NCI-H345 treated with DMSO at 0.1 percent for 48 hours (cell line): ENCODE data around the gene ENTR1.

Experiments used
- DNase-seq: peaks from one replicate; lab custom pipeline; 2025; ENCODE audit not compliant: unreplicated experiment; lab: John Stamatoyannopoulos, UW

The ENTR1 gene

GRCh38 chr9:136378170-136379002 lies 32.0 kb downstream of the ENTR1 start:
- DNase-seq, result no peak

GRCh38 chr9:136377341-136378169 lies 32.9 kb downstream of the ENTR1 start:
- DNase-seq, result no peak

- no peak for DNase-seq
Observed at GRCh38 chr9:136376457-136376856, 34.0 kb downstream of the ENTR1 start.

GRCh38 chr9:136375096-136375495 lies 35.3 kb downstream of the ENTR1 start:
- DNase-seq, result no peak

- no peak for DNase-seq
Observed at GRCh38 chr9:136374183-136374575, 36.2 kb downstream of the ENTR1 start.

- no peak for DNase-seq
Observed at GRCh38 chr9:136373300-136374182, 36.9 kb downstream of the ENTR1 start, which contains the start of gene CARD9. TSS of gene CARD9 (minus strand) at chr9:136373669. CDS start at chr9:136372078, 1,591 bp downstream.

GRCh38 chr9:136372561-136373299 lies 37.7 kb downstream of the ENTR1 start:
- no peak for DNase-seq

GRCh38 chr9:136372006-136372405 lies 38.4 kb downstream of the ENTR1 start:
- DNase-seq, result no peak

- DNase-seq, result no peak
Observed at GRCh38 chr9:136371533-136371880, 38.9 kb downstream of the ENTR1 start.

- no peak for DNase-seq
Observed at GRCh38 chr9:136370687-136371532, 39.5 kb downstream of the ENTR1 start.

- no peak for DNase-seq
Observed at GRCh38 chr9:136370037-136370436, 40.4 kb downstream of the ENTR1 start.

GRCh38 chr9:136368190-136368589 lies 42.2 kb downstream of the ENTR1 start:
- no peak for DNase-seq

- DNase-seq, result no peak
Observed at GRCh38 chr9:136367296-136368145, 42.9 kb downstream of the ENTR1 start.

GRCh38 chr9:136366826-136367225 lies 43.6 kb downstream of the ENTR1 start:
- DNase-seq, result no peak

- DNase-seq, result no peak
Observed at GRCh38 chr9:136365775-136366222, 44.6 kb downstream of the ENTR1 start.

- DNase-seq, result no peak
Observed at GRCh38 chr9:136364942-136365774, 45.3 kb downstream of the ENTR1 start.

GRCh38 chr9:136363949-136364748 lies 46.3 kb downstream of the ENTR1 start:
- no peak for DNase-seq
